Fibroblast of skin of left biceps (primary cell): Measurements from ENCODE around the gene SLC35A4.
"Not testable (repeated sequence)": the region's sequence is repeated elsewhere in the genome, so short reads cannot be mapped to it uniquely, and the experiment has no call there.

Experiments used
- DNase-seq, 2 experiments: peaks; one replicate each; pipeline ENCODE4 v3.0.0-alpha.2; 2013; ENCODE audit warnings: low read depth in 2 of 2

The SLC35A4 gene

DNA sequence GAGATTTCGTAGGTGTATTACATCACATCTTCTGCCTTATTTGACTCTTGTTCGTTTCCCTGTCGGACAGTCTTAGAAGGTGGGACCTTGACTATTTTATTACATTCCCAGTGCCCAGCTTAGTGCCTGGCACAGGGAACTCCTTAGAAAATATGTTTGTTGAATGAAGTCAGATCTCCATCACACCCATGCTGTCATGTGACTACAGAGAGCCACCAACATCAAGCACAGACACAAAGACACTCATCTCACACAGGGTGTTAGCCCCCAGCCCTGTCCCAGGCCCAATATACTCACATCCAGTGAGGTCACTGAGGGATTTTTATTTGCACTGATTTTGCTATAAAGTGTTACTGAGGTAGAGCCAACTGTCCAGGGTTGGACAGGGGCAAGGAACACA, 6.7 kb upstream of the SLC35A4 start:
- no peak for DNase-seq

DNA sequence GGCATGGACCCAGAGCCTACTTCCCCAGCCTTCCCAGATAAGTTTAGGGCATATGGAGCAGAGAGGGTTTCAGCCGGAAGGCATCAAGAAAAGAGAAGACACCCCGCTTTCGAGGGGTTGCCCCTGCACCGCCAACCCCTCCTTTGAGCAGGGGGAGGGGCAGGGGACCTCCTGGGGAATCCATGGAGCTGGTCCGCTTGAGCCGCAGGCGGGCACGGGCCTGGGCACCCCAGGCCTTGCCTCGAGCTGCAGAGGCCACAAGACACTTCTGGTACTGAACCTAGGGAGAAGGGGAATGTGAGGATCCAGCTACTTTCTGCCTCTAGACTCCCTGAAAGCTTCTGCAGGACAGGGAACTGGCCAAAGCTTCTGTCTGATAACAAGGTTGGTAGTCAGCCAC, 6.1 kb upstream of the SLC35A4 start:
- no peak for DNase-seq

DNA sequence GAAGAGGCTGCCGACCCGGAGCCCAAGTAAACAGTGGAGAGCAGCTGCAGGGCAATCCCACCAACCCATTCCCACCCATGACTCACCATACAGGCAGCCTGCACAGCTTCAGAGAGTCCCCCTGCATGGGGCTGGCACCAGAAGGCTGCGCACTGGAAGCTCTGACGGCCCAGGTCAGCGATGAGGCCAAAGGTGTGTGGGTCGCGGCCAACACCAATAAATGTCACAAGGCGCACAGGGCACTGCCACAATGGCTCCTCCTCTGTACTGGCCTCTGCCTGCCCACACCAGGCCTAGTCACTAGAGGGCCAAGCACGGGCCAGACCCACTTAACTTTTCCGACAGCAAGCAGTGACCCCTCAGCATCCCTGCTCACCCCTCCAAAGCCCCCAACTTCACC, 4.4 kb upstream of the SLC35A4 start:
- no peak for DNase-seq

DNA sequence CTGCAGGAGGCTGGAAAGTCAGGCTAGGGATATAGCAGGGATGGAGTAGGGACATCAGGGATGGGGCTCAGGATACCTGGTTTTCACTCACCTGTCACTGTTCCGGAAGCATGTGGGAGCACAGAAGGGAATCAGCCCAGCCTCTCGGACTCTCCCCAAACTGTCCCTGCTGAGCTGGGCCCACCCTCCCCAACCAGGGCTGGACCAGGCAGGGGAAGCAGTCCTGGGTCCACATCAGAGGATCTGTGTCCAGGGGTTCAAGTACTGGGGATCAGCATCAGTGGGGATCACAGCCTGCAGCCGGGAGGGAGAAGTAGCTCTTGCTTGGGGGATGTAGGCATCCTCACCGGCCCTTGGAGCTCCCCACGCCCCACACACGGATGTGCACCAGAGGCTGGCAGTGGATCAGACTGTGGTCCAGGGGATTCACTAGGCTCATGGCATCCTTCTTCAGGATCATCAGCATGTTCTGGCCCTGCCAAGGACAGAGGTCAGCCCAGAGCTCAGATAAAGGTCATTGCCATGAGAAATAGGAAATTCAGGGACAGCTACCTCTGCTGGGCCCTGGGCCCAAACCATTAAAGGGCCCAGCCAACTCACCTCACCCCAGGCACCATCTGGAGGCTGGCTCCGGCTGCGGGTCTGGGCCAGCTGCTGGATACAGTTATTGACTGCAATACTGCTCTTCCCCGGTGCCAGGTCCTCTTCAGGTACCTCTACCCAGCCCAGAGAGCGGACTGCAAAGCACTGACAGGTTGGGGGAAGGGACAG, 2.7 kb upstream of the SLC35A4 start:
- no peak for DNase-seq

DNA sequence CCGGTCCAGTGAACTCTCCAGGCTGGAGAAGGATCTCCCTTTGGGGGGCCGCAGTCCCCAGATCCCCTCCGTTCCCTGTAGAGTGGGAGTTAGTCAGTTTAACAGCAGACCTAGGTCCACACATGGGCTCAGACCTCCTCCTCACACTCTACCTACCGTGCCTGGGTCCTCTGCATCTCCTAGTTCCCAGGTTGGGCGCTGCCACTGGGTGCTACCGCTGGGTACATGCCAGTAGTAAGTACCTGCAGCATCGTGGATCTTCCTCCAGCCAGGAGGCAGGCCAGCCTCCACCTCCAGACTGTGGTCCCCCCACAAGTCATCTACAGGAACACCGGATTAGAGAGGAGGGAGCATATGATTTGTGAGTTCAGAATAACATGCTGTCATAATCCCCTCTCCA, 1.0 kb upstream of the SLC35A4 start:
- no peak for DNase-seq

DNA sequence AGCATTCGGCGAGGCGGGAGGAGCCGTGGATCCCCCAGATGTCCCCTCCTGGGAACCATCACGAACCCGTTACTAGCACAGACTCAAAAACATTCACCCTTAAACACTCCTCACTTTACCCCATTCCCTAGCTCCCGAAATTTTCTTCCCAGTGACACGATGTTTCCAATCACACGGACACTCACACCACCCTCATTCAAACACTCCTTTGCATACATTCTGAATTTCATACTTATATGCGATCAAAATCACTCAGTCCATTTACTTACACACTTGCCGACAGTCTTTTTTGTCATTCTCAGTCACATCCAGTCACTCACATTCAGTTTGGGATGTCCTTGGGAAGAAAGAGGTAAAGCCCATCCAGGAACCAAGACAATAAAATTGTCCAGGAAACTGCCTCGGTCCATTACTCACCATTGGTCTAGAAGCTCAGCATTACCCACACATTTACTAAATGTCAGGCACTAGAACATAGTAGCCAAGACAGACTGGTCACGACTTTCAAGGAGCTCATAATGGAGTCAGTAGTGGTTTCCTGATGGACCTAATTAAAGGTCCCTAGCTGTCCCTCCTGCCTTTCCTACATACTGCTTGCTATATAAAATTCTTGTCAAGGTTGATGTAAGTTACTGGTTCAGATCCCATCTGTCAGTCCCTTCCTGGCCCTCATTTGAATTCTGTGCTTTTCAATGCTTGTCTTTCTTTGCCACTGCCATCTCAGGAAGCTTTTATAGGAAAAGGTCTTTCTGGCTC, 574 bp downstream of the SLC35A4 start:
- no peak for DNase-seq

DNA sequence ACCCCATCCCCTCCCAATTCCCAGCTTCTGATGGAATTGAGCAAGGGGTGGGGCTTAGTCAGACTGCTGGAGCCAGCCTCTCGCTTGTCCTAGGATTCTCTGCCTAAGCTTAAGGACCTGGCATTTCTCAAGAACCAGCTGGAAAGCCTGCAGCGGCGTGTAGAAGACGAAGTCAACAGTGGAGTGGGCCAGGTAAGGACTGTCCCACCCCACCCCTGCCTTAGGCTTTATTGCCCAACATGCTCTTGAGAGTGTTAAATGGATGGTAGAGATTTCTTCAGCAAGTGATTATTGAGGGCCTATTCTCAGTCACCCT, 1.1 kb downstream of the SLC35A4 start:
- no peak for DNase-seq

DNA sequence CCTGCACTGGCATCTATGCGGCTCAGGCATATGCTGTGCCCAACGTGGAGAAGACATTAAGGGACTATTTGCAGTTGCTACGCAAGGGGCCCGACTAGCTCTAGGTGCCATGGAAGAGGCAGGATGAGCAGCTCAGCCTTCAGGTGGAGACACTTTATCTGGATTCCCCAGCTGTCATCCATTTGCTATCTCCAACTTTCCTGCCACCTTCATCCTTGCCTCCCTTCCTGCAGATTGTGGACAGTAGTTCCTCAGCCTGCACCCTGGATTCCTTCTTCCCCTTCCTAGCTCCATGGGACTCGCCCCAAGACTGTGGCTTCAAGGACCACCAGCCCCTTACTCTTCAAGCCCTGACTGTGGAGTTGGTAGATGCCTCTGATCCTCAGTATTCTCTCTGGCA, 2.0 kb downstream of the SLC35A4 start:
- no peak for DNase-seq

DNA sequence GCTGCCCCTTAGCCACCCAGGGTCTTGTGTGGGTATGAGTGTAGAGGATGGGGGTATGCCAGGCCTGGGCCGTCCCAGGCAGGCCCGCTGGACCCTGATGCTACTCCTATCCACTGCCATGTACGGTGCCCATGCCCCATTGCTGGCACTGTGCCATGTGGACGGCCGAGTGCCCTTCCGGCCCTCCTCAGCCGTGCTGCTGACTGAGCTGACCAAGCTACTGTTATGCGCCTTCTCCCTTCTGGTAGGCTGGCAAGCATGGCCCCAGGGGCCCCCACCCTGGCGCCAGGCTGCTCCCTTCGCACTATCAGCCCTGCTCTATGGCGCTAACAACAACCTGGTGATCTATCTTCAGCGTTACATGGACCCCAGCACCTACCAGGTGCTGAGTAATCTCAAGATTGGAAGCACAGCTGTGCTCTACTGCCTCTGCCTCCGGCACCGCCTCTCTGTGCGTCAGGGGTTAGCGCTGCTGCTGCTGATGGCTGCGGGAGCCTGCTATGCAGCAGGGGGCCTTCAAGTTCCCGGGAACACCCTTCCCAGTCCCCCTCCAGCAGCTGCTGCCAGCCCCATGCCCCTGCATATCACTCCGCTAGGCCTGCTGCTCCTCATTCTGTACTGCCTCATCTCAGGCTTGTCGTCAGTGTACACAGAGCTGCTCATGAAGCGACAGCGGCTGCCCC, 2.6 kb downstream of the SLC35A4 start:
- DNase-seq, result no peak

DNA sequence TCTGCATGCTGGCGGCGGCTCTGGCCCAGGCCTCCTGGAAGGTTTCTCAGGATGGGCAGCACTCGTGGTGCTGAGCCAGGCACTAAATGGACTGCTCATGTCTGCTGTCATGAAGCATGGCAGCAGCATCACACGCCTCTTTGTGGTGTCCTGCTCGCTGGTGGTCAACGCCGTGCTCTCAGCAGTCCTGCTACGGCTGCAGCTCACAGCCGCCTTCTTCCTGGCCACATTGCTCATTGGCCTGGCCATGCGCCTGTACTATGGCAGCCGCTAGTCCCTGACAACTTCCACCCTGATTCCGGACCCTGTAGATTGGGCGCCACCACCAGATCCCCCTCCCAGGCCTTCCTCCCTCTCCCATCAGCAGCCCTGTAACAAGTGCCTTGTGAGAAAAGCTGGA, 3.2 kb downstream of the SLC35A4 start:
- DNase-seq, result no peak

DNA sequence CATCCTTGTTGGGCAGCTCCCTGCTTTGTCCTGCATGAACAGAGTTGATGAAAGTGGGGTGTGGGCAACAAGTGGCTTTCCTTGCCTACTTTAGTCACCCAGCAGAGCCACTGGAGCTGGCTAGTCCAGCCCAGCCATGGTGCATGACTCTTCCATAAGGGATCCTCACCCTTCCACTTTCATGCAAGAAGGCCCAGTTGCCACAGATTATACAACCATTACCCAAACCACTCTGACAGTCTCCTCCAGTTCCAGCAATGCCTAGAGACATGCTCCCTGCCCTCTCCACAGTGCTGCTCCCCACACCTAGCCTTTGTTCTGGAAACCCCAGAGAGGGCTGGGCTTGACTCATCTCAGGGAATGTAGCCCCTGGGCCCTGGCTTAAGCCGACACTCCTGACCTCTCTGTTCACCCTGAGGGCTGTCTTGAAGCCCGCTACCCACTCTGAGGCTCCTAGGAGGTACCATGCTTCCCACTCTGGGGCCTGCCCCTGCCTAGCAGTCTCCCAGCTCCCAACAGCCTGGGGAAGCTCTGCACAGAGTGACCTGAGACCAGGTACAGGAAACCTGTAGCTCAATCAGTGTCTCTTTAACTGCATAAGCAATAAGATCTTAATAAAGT, 3.9 kb downstream of the SLC35A4 start:
- DNase-seq, result no peak

DNA sequence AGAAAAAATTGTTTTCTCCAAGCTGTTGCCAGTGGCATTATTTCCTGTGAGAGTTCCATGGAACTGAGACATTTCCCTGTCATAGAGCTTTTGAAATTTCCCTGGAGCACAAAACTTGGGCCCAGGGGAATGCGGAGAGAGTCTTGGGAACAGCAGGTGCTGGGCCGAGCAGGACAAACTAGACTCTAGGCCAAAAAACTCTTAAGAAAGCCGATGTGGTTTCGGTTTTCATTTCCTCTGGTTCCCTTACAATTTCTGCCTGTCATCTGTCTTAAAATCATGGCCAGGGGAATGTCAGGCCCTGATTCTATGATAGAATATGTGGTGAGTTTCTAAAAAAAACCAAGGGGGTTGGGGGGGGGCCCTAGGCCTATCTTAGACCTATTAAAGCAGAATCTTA, 4.6 kb downstream of the SLC35A4 start:
- no peak for DNase-seq

DNA sequence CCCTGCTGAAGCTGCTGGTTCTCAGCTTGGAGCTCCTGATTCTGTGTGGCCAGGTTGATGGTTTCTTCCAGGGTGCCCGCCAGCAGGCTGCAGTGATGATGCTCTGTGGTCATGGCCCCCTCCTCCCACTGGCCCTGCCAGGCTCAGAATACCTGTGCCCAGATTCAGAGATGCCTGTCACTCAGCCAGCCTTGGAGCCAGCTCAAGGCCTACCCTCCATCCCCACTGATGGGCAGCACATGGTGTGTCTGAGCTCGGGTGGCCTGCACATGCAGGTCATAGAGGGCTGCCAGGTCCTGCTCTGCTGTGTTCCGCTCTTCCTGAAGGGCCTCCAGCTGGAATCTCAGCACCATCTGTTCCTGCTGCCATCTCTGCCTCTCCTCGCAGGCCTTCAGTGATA, 5.4 kb downstream of the SLC35A4 start:
- DNase-seq, result no peak

DNA sequence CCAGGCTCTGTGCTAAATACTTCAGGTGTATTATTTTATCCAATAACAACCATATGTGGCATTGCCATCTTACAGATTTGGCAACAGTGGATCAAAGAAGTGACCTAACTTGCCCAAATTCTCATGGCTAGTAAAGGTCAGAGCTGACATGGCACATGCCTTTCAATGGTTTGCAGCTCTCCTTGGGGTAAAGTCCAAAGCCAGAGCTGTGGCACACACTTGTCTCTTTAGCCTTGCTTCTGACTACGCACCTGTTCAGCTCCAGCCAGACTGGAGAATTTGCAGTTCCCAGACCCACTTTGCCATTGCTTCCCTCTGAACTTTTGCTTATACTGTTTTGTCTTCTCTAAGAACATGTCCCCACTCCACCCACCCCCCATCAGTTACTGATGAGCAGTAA, 5.9 kb downstream of the SLC35A4 start:
- no peak for DNase-seq

DNA sequence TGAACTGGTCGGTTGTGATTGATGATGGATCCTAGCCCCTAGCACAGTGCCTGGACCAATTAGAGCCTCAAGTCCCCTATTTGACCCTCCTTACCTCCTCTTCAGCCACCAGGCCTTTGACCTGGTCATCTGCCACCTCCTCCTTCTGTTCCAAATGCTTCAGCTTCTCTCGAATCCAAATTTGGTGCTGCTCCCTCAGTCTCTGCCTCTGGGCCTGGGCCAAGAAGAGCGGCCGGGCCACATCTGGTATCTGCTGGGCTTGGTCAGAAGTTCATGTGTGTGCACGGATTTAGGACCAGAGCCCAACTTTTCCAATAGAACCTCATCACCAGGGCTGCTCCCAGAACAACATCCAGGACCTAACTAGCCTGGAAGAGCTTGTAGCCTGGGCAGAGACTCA, 6.5 kb downstream of the SLC35A4 start:
- DNase-seq, result no peak

DNA sequence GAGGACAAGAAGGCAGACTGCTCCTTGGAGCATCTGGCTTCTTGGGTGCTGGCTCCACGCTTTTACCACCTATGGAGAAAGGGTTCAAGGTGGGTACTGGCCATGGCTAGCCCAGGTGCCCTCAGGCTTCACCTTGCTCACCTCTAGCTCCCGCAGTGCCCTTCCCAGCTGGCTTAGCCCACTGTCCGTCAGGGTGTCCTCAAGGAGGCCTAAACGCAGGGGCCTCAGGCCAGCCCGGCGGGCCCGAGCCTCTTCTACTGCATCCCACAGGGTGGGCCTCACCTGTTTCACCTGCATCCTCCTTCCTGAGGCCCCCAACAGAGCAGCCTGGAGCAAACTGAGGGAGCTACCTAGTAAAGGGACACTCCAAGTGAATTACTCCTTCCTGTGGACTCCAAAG, 9.1 kb downstream of the SLC35A4 start:
- no peak for DNase-seq

DNA sequence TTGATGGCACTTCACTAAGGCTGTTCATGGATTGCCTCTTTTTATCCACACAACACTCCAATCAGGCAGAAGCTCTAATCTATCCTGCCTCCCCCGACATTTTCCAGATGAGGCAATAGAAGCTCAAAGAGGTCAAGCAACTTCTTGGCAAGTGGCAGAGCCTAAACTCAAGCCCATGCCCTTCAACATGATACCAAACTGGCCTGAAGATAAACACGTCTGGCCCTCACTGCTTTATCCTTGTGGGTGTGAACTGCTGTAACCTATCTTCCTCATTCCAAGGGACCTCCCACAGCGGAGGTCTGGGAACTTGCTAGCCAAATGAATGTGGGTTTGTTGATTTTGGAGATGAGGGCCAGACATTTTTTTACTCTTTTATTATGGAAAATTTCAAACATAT, 9.5 kb downstream of the SLC35A4 start:
- no peak for DNase-seq

DNA sequence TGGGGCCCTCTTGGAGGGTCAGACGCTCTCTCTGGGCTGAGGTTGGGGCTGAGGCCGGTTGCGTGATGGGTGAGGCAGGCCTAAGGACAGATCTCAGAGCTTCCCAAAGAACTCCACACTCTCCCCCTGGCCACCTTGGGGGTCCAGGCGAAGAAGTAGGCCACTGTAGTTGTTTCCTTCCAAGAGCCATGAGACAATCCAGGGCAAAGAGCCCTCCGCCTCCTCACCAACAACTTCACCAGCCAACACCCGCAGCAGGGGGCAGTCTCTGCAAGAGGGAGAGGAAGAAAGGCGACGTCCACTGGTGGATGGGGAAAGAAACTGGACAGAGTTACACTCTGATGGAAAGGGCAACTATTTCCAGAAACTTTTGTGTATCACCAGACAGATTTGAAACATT, 10.7 kb downstream of the SLC35A4 start:
- DNase-seq, result no peak

DNA sequence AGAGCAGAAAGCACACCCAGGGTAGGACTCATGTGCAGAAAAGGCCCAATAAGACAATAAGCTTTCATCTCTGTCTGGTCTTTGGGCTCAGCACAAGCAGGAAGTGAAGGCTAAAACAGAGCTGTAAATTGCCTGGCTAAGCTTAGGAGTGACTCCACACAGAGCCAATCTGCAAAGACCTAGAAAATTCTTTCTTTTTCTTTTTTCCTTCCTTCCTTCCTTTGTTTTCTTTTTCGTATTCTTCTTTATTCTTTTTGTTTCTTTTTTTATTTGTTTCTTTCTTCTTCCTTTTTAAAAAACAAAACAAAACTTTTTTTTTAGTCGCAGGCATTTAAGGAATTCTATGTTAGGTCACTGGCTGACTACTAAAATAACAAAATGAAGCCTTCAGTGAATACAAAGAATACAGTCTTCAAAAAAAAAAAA, 12.2 kb downstream of the SLC35A4 start:
- DNase-seq, result no peak

DNA sequence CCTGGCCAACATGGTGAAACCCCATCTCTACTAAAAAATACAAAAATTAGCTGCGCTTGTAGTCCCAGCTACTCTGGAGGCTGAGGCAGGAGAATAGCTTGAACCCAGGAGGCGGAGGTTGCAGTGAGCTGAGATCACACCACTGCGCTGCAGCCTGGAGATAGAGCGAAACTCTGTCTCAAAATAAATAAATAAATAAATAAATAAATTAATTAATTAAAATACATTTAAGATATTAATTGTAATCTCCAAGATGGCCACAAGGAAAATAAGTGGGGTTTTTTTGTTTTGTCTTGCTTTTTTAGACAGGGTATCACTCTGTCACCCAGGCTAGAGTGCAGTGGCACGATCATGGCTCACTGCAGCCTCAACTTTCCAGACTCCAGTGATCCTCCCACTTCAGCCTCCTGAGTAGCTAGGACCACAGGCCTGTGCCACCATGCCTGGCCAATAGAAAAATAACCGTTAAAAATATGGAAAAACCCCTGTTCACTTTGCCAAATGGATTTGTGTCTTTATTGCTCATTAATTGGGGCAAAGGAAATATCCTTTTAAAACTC, 14.6 kb downstream of the SLC35A4 start:
- DNase-seq, result not testable (repeated sequence)

DNA sequence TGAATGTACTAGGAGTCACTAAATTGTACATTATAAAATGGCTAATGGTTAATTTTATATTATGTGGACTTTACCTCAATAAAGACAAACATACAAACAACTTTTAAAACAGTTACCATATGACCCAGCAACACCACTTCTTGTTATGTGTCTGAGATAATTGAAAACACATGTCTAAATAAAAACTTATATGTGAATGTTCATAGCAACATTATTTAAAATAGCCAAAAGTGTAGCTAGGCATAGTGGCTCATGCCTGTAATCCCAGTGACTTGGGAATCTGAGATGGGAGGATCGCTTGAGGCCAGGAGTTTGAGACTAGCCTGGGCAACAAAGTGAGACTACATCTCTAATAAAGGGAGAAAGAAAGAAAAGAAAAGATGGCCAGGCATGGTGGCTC, 22.9 kb downstream of the SLC35A4 start:
- DNase-seq, result no peak

DNA sequence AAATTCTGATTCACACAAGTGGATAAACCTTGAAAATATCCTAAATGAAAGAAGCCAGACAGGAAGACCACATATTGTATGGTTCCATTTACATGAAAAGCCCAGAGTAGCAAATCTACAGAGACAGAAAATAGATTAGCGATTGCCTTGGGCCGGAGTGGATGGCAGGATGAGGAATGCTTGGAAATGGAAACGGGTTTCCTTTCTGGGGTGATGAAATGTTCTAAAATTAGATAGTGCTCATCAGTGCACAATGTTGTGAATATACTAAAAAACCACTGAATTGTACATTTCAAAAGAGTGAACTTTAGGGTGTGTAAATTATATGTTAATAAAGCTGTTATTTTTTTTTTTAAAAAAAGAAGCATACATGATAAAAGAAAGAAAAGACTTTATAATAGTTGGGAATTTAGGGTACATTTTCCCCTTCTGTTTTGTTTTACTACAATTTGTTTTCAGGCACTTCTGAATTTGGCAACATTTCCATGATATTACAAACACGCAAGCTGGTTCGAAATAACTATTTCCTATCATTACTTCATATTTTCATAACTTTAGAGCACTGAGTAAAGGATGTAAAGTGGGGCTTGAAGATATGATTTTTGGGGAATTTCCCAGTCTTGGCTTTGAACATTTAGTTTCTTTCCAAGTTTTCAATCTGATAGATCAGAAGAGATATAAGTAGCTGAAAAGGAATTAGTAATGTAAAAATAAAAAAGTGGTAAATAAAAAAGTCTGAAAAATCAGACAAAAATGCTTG, 23.9 kb downstream of the SLC35A4 start:
- DNase-seq, result no peak
